ENCODE results near the gene MORN5. TPM values are rescaled to one million over a fixed set of nuclear protein-coding genes. Genes with fewer than 3 reads are reported as not detected.

Gene MORN5
- total RNA-seq, 2 donors from 2014 or later: not detected

DNA sequence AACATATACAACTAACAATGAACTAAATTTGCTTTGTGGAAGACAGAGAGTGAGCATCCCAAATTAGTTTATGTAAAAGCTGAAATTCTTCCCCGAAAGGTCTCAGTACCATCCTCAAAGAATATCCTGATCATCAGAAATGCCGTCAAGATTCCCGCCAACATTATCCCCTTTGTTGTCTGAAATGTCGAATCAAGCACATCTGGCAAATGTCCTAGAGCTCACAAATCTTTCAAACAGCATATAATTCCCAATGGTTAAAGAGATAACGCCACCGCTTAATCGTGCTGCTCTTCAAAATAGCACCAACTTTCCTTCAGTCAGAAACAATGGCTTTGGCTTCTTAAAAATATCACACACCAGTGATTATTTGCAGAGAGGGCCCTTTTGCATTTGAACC is 23.8 kb downstream of the MORN5 start:
- Histone ChIP-seq H3K4me3 (no peak overlapping the region), H3K27me3 (replicated peaks; ENCODE audit: insufficient read depth) (no peaks in the 10 kb centered on the region), H3K4me1 (ENCODE audit: control insufficient read depth in 1 of 2, low read depth in 2 of 2) (no peaks in the 10 kb centered on the region), H3K27ac (no peak overlapping the region), H3K36me3 (no peaks in the 10 kb centered on the region), H3K9me3 (no peaks in the 10 kb centered on the region)
- DNase-seq (ENCODE audit: low spot score) (no peak), ATAC-seq (ENCODE audit: insufficient number of reproducible peaks, low FRiP score, low read depth) (no peak)
- TF ChIP-seq, protein P1, sequence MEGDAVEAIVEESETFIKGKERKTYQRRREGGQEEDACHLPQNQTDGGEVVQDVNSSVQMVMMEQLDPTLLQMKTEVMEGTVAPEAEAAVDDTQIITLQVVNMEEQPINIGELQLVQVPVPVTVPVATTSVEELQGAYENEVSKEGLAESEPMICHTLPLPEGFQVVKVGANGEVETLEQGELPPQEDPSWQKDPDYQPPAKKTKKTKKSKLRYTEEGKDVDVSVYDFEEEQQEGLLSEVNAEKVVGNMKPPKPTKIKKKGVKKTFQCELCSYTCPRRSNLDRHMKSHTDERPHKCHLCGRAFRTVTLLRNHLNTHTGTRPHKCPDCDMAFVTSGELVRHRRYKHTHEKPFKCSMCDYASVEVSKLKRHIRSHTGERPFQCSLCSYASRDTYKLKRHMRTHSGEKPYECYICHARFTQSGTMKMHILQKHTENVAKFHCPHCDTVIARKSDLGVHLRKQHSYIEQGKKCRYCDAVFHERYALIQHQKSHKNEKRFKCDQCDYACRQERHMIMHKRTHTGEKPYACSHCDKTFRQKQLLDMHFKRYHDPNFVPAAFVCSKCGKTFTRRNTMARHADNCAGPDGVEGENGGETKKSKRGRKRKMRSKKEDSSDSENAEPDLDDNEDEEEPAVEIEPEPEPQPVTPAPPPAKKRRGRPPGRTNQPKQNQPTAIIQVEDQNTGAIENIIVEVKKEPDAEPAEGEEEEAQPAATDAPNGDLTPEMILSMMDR (IDR thresholded peaks at IDR 0.05): no peak

DNA sequence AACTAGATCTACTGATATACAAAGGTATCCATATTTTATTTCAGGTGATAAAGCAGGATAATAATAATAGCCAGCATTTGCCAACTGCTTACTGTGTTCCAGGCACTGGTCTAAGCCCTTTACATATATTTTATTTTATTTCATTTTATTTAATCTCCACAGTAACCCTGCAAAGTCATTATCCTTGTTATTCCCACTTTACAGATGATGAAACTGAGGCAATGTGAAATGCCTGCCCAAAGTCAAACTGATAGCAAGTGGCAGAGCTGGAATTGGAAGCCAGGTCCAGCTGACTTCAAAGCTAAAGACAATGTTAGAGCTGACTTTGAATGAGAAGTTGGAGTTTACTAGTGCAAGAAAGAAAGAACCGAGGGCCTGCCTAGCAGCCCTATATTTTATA is 24.8 kb downstream of the MORN5 start:
- H3K4me3 ChIP-seq: no peak overlapping the region
- no peak for ATAC-seq (ENCODE audit: insufficient number of reproducible peaks, low FRiP score, low read depth)
- H3K27me3 ChIP-seq (replicated peaks; ENCODE audit: insufficient read depth): no peaks in the 10 kb centered on the region

DNA sequence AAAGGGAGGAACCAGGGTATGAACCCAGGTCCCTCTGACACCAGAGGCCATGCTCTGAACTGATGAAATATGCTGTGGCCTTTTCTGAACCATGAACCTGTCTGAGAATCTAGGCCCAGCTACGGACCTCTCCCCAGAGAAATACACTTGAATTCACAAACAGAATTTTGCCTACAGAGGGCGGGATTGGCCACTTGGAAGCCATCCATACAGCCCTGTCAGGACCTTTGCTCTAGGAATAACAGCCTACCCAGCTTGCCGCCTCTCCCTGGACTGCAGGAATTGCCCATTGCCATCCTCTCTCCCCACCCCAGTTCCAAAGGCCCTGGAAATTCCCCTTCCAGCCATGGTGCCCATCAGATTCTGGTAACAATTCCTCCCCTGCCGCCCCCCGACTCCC is 26.6 kb downstream of the MORN5 start:
- Histone ChIP-seq H3K9me3 (no peaks in the 10 kb centered on the region), H3K4me3 (no peak overlapping the region), H3K27ac (no peak overlapping the region), H3K27me3 (replicated peaks; ENCODE audit: insufficient read depth) (no peaks in the 10 kb centered on the region), H3K36me3 (no peaks in the 10 kb centered on the region), H3K4me1 (ENCODE audit: control insufficient read depth in 1 of 2, low read depth in 2 of 2) (no peaks in the 10 kb centered on the region)
- ATAC-seq (ENCODE audit: insufficient number of reproducible peaks, low FRiP score, low read depth) (no peak), DNase-seq (ENCODE audit: low spot score) (no peak)
- TF ChIP-seq, protein P1 (IDR thresholded peaks at IDR 0.05): no peak

More for the DNA sequence above, 24.8 kb downstream of the MORN5 start:
- Histone ChIP-seq H3K9me3 (no peaks in the 10 kb centered on the region), H3K27ac (no peak overlapping the region), H3K36me3 (no peaks in the 10 kb centered on the region), H3K4me1 (ENCODE audit: control insufficient read depth in 1 of 2, low read depth in 2 of 2) (no peaks in the 10 kb centered on the region)
- TF ChIP-seq, protein P1 (IDR thresholded peaks at IDR 0.05): no peak
- no peak for DNase-seq (ENCODE audit: low spot score)

- no peaks in the 10 kb centered on the region for H3K36me3 ChIP-seq
- TF ChIP-seq, protein P1 (IDR thresholded peaks at IDR 0.05): no peak
- H3K4me1 ChIP-seq (ENCODE audit: control insufficient read depth in 1 of 2, low read depth in 2 of 2): no peaks in the 10 kb centered on the region
- no peak overlapping the region for H3K4me3 ChIP-seq
- no peak overlapping the region for H3K27ac ChIP-seq
- no peaks in the 10 kb centered on the region for H3K9me3 ChIP-seq
- no peak for DNase-seq (ENCODE audit: low spot score)
- no peak for ATAC-seq (ENCODE audit: insufficient number of reproducible peaks, low FRiP score, low read depth)
- H3K27me3 ChIP-seq (replicated peaks; ENCODE audit: insufficient read depth): no peaks in the 10 kb centered on the region
These were observed 27.2 kb downstream of the MORN5 start for GRCh38 chr9:122186777-122187470.

GRCh38 chr9:122188369-122188768 is 28.7 kb downstream of the MORN5 start:
- H3K36me3 ChIP-seq: no peaks in the 10 kb centered on the region
- no peak for DNase-seq (ENCODE audit: low spot score)

More at GRCh38 chr9:122188369-122188768, 28.7 kb downstream of the MORN5 start:
- Histone ChIP-seq H3K9me3 (no peaks in the 10 kb centered on the region), H3K27ac (no peak overlapping the region), H3K4me3 (no peak overlapping the region), H3K4me1 (ENCODE audit: control insufficient read depth in 1 of 2, low read depth in 2 of 2) (no peaks in the 10 kb centered on the region), H3K27me3 (replicated peaks; ENCODE audit: insufficient read depth) (no peaks in the 10 kb centered on the region)
- TF ChIP-seq, protein P1 (IDR thresholded peaks at IDR 0.05): no peak
- no peak for ATAC-seq (ENCODE audit: insufficient number of reproducible peaks, low FRiP score, low read depth)

All from thoracic aorta (tissue), 2 donors.